Mucosa of descending colon (tissue), 3 donors: ENCODE results near the gene FAM78A. TPM values are rescaled to one million over a fixed set of nuclear protein-coding genes. Genes with fewer than 3 reads are reported as not detected.

ENCODE experiments used
- ATAC-seq: fragments of 200-7000 bp; cut with Tn5 transposase; one replicate; pipeline ENCODE4 v1.9.1; 2020; ENCODE audit warnings: mild to moderate bottlenecking, moderate library complexity
- DNase-seq, 3 donors: peaks; one replicate each; pipeline ENCODE4 v3.0.0-alpha.2; 2020
- H3K36me3 ChIP-seq: fragments of 200-600 bp; one replicate; pipeline ENCODE4 v1.8.0; 2021; ENCODE audit warnings: low read depth, mild to moderate bottlenecking
- H3K4me1 ChIP-seq: fragments of 200-600 bp; one replicate; pipeline ENCODE4 v1.8.0; 2021; ENCODE audit warnings: low read depth, mild to moderate bottlenecking
- H3K4me3 ChIP-seq: fragments of 200-600 bp; one replicate; pipeline ENCODE4 v1.8.0; 2021; ENCODE audit warnings: mild to moderate bottlenecking
- H3K9me3 ChIP-seq: fragments of 200-600 bp; one replicate; pipeline ENCODE4 v1.8.0; 2021; ENCODE audit warnings: mild to moderate bottlenecking
- intact Hi-C, 2 donors: fragments of 100-400 bp; cut with DNase I in 1 of 2; cut with micrococcal nuclease in 1 of 2; formaldehyde crosslinking; loops; one replicate each; pipeline versions ENCODE4 v1.11.0 to v1.11.1; 2022; cut with DNase I, micrococcal nuclease
- total RNA-seq, 3 donors: library from RNA; stranded (reverse); fragmentation: NEBNext Ultra II Directional in 2 of 3; extraction: Animal tissue kit (Norgen Biotek cat#: 25700) in 2 of 3; gene quantifications; one replicate each; pipeline versions ENCODE4 v1.2.1 to v1.2.4, GENCODE V29; 2021 to 2023
- TF ChIP-seq, protein P1 (sequence below): fragments of 200-600 bp; IDR thresholded peaks from one replicate; pipeline ENCODE4 v1.8.0; 2022; ENCODE audit warnings: antibody characterized with exemption, mild to moderate bottlenecking
- donor health status: DM: no; HTN: no; CAD: no; lungs with moderate emphysema.
- donor health status: DM: no; HTN: no; CAD: no.
- donor health status: DM: no; HTN: yes; CAD: no.

FAM78A gene
- total RNA-seq, 3 donors from 2014 or later, result 1.4 to 3.9 (median 2.9) TPM

GRCh38 chr9:131234799-131235479 lies 41.4 kb downstream of the FAM78A start:
- Histone ChIP-seq H3K36me3 (peaks cover 7% of the 10 kb centered on the region), H3K4me1 (peaks cover 9% of the 10 kb centered on the region), H3K9me3 (no peaks in the 10 kb centered on the region), H3K4me3 (no peak overlapping the region)
- DNase-seq, result no peak
- TF ChIP-seq, protein P1, sequence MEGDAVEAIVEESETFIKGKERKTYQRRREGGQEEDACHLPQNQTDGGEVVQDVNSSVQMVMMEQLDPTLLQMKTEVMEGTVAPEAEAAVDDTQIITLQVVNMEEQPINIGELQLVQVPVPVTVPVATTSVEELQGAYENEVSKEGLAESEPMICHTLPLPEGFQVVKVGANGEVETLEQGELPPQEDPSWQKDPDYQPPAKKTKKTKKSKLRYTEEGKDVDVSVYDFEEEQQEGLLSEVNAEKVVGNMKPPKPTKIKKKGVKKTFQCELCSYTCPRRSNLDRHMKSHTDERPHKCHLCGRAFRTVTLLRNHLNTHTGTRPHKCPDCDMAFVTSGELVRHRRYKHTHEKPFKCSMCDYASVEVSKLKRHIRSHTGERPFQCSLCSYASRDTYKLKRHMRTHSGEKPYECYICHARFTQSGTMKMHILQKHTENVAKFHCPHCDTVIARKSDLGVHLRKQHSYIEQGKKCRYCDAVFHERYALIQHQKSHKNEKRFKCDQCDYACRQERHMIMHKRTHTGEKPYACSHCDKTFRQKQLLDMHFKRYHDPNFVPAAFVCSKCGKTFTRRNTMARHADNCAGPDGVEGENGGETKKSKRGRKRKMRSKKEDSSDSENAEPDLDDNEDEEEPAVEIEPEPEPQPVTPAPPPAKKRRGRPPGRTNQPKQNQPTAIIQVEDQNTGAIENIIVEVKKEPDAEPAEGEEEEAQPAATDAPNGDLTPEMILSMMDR, result no peak
- no peak for ATAC-seq
- intact Hi-C loops, result no loop called here

DNA sequence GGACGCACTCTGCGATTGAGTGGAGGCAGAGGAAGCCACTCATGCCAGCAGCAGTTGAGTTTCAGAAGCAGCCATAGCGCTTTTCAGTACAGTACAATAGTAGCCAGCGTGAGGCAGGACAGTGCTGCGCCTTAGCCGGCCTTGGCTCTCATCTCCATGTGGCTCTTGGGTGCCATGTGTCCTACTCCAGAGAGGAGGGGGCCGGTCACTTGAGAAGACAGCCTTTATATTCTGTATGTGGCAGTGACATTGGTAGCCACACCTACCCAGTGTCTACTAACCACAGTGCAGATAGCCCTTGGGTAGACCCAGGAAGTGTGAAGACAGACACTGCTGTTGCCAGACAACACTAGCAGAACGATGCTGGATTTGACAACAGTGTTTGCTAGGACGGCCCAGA lies 42.3 kb downstream of the FAM78A start:
- Histone ChIP-seq H3K36me3 (peaks cover 7% of the 10 kb centered on the region), H3K4me1 (peaks cover 9% of the 10 kb centered on the region), H3K9me3 (no peaks in the 10 kb centered on the region), H3K4me3 (no peak overlapping the region)
- DNase-seq (no peak), ATAC-seq (peak; percentile 11)
- TF ChIP-seq, protein P1, result no peak
- intact Hi-C loops, result no loop called here

- Histone ChIP-seq H3K4me3 (no peak overlapping the region), H3K9me3 (no peaks in the 10 kb centered on the region), H3K36me3 (peaks cover 7% of the 10 kb centered on the region), H3K4me1 (peaks cover 9% of the 10 kb centered on the region)
- DNase-seq, result no peak
- ATAC-seq, result peak; percentile 23
- intact Hi-C loops, result no loop called here
- TF ChIP-seq, protein P1, result no peak
Observed at GRCh38 chr9:131233556-131233955, 42.8 kb downstream of the FAM78A start.

DNA sequence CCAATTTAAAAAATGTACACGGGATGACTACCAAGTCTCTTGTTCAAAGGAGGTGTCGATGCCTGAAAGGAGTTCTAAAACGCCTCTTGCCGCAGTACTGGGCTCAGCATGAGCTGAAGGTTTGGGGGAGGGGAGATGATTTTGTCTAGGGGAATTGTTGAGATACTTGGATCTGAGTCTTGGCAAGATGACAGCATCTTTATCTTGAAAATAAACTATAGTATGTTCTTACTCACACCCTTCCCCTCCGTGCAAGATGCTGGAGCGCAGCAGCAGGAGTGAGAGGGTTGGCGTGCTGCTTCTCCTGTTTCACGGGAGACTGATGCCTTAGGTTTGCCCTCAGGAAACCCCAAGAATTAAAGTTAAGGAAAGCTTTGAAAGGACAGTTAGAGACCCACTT lies 47.3 kb downstream of the FAM78A start:
- H3K4me3 ChIP-seq, result no peak overlapping the region
- H3K9me3 ChIP-seq, result no peaks in the 10 kb centered on the region
- DNase-seq (no peak), ATAC-seq (no peak)
- H3K36me3 ChIP-seq, result peaks cover 7% of the 10 kb centered on the region
- H3K4me1 ChIP-seq, result no peaks in the 10 kb centered on the region
- intact Hi-C loops, result no loop called here
- TF ChIP-seq, protein P1, result no peak

- no peaks in the 10 kb centered on the region for H3K9me3 ChIP-seq
- H3K4me1 ChIP-seq, result no peaks in the 10 kb centered on the region
- peaks cover 7% of the 10 kb centered on the region for H3K36me3 ChIP-seq
- intact Hi-C loops, result no loop called here
- no peak overlapping the region for H3K4me3 ChIP-seq
- no peak for DNase-seq
- no peak for ATAC-seq
- TF ChIP-seq, protein P1, result no peak
Observed at GRCh38 chr9:131227959-131228460, 48.3 kb downstream of the FAM78A start.
